UCSD-AML1 (cell line): ENCODE measurements around the gene SHISAL1.
"Not testable (repeated sequence)": the region's sequence is repeated elsewhere in the genome, so short reads cannot be mapped to it uniquely, and the experiment has no call there.

Source experiments
- DNase-seq: peaks from one replicate; lab custom pipeline; 2025; ENCODE audit not compliant: unreplicated experiment; lab: John Stamatoyannopoulos, UW

Gene SHISAL1

DNA sequence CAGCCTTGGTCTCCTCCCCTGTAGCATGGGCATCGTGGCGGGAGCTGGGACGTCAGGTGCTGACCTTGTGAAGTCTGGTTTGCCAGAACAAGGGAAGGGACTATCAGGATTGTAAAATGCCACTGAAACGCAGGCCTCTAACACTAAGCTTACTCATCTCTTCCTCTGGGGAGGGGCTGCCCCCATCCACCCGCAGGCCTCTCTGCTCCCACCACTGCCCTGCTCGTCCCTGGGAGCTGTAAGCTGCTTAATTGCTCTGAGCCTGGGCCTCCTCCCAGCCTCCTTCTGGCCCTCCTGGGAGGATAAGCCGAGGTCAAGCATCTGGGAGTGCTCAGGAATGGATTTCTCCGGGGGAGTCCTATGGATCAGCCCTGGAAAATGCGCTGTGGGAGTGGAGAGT, 8.4 kb downstream of the SHISAL1 start:
- no peak for DNase-seq

DNA sequence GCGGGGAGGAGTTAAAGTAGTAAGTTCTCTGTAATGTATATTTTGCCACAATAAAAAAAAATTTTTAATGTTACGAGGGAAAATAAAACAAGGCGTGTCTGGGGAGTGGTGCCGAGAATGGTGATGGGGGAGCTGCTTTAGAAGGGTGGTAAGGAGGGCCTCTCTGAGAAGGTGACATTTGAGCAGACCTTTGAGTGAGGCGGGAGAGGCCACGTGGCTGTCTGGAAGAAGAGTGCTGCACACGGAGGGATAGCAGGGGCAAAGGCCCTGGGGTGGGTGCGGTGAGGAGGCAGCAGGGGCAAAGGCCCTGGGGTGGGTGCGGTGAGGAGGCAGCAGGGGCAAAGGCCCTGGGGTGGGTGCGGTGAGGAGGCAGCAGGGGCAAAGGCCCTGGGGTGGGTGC, 10.4 kb downstream of the SHISAL1 start:
- DNase-seq: not testable (repeated sequence)

DNA sequence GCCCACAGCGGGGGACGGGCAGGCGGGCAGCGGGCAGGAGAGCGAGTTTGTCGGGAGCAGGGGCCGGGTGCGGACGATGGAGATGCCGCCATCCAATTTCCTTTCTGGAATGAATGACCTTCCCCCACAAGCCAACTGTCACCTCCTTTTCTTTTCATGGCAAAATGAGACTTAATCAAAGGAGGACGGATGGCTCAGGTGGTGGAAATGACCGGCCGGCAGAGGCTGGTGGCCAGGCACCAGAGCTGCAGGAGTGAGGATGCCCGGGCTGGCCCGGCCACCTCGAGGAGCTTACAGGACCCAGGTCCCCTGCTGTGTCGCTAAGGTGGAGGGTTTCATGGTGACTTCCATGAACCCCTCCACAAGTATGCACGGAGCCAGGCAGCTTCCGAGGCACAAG, 11.7 kb downstream of the SHISAL1 start:
- DNase-seq: no peak

DNA sequence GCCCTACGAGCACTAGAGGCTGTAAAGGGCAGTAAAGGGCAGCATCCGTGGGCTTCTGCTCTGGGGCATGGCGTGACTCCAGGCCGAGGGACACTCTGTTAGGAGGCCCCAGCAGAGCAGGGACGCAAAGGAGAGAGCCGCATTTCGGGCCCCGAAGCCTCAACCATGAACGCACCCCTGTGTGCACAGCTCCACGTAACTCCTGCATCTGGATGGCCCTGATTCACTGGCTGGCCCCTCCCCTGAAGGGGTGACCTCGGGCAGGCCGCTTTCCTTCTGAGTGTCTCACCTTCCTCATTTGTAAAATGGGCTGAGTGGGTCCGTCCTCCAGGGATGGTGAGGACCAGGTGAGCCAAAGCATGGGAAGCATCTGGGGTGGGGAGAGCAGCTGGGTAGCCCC, 13.6 kb downstream of the SHISAL1 start:
- no peak for DNase-seq

DNA sequence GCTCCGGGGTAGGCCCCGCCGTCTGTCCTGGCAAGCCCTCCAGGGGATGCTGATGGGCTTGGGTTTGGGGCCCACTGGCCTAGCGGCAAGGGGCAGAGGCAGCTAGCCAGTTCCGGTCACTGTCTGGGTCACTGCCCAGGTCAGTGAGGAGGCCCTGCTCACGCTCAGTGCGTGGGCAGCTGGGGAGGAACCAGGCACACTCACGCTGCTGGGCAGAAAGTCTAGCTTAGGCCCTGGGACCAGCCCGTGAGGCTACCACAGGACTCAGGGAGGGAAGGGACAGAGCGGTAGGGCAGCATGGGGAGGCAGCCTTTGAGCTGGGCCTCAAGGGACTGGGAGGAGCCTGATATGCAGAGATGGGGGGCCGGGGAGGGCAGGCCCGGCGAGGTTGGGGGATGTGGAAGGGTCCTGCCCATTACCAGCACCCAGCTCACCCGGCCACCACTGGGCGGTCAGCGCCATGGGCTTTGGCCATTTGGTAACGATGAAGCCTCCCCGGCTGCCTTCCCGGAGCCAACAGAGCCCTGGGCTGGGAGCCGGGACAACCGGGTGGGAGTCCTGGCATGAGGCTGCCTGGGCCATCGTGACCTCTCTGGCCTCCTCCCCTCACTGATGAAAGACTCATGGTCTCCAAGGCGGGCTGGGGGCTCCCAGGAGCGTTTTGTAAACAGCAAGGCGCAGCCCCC, 14.2 kb downstream of the SHISAL1 start:
- DNase-seq: no peak

DNA sequence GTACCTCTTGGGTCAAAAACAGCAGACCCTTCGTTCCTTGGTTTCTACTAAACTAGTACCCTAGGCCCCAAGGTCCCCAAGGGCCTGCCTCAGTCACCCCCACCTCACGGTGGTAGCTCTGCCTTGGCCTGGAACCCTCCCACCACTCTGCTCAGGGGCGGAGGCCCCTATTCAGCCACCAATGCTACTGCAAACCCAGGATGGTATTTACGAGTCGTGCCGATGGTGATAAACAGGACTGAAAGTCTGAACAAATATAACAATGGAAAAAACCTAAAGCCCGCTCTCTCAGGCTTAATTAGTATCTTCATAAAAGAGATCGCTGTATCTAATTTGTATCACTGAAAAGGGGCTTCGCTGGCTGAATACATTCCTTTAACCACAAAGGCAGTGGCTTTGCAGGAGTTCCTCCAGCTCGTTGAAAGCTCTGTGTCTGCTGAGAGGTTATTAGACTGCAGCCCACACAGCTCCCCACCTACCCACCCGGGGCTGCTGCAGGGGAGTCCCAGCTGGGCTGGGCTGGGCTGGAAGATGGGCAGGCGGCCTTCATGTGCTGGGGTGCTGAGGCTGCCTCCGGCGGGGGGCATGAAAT, 15.2 kb downstream of the SHISAL1 start:
- DNase-seq: no peak

DNA sequence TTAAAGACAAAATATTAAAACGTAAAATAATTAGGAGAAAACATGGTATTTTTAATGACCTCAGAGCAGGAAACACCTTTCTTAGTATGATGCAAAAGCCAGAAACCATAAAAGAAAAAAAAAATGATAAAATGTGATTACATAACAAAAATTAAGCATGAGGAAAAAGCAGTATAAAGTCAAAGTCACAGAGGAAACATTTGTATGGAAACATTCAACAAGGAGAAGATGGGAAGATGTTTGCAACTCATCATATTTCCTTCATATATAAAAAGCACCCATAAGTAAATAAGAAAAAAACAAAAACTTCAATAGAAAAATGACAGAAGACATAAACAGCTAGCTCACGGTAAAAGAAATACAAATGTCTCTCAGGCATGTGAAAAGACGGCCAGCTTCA, 17.3 kb downstream of the SHISAL1 start:
- no peak for DNase-seq

DNA sequence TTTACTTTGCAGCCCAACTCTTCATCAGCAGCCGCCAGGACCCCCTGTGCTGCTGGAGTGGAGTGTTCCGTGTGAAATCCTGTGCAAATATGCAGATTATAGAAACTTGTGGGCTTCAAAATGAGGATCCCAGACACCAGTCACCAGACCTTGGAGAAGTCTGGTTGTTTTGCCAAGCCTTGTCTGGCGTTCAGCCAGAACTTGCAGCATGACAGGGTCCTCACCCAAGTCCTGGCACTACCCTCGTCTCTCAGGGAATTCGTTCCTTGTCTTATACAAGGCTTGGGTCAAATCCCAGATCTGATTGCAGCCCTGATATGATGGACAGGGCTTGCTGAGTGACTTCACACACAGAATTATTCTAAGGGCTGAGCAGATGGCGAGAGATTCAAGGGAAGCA, 18.9 kb downstream of the SHISAL1 start:
- no peak for DNase-seq

DNA sequence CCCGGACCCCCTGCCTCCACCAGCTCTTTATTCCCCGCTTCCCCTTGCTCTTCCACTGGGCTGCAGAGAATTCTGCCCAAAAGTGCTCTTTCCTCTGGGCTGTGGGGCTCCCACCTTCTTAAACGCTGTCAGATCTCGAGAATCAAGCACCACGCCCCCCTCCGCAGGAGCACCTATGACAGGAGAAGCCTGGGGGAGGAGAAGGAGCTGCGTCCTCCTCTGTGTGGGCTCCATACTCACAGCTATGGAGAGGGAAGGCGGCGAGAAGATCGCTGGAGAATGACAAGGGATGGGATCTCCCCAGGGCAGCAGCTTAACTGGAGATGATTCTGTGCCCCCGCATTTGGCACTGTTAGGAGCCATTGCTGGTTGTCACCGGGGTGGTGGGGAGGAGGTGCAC, 19.7 kb downstream of the SHISAL1 start:
- no peak for DNase-seq

DNA sequence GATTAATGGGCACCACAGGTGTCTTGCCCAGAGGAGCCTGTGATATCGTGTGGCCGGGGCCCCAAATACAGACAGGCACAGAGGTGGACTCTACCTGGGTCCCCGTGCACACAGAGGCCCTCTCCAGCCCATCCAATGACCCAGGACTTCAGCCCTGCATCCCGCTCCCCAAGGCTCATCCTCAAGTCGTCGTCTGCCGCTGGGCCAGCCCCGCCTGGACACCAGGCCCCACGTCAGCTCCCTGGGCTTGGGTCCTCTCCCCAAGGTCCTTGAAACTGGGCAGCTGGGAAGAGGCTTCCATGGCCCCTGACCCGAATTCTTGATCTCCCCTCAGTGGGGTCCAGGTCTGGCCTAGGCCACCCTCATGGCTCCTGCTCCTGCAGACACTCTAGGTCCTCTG, 20.2 kb downstream of the SHISAL1 start:
- no peak for DNase-seq

DNA sequence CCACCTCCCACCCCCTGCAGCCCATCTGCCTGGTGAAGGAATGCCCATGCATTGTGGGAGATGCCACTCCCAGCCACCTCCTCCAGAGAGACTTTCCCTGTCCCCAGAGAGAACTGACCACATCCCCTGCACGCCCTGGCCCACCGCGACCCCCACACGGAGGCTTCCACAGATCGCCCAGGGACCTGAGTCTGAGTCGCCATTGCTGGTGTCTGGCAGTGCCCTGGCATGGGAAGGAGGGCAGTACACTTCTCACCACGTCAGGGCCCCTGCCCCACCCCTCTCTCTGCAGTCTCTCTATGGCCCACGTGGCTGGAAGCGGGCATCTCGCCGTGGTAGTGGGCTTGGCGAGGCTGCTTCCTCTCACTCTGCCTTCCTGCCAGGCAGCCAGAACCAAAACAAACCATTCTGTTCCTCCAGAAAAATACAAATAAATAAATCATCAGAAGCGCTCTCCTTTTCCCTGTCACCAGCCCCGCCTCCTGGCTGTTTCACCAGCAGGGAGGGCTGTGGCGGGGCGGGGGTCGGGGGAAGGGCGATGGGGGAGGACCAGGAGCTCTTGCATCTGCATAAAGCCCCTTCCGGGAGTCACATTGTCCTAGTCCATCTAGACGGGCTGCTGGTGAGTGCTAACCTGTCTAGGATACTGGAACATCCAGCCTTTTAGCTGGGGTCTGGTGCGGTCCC, 20.9 kb downstream of the SHISAL1 start:
- DNase-seq: no peak

DNA sequence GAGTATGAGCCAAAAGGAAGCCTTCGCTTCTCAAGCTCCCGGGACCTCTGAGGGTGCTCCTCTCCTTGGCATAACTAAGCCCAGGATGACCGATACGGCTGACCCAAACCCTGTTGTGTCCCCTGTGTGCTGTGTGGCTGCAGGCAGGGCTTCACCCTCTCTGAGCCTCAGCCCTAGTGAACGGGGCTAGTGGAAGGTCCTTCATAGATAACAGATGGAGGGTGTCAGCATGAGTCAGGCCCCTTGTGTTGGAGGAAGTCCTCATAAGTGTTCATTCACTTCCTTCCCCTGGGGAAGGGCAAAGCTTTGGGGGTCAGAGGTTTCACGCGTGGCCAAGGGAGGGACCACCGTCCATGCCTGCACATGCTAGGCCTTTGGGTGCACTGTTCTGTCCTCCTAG, 21.5 kb downstream of the SHISAL1 start:
- DNase-seq: no peak

DNA sequence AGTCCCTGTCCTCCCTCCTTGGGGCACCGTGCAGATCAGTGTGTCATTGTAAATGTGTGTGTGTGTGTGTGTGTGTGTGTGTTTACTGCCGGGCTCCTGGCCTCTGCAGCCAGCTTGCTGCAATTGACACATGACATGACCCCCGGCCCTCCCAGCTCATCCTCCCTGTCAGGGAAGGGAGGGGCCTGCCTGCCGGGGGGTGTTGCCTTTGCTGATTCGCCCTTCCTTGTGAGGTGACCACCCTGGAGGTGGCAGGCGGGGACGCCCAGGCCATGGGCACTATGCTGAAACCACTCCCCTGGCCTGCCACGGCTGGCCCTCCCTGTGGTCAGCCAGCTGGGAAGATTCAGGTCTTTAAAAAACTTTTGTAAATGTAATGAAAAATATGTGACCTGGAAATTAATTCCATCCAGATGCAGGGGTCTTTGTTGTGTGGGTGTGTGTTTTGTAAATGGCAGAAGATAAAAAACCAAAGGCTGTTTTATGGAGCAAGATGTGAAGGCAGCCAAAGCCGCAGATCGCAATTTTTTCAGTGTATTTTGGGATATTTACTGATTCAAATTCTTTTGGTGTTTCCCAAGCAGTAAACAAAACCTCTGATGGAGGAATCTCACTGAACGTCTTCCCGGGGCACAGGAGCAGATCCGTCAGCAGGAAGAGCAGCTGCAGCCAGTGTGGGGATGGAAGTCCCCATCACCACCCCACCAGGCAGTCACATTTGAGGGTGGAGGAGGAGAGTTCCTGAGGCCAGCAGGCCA, 23.2 kb downstream of the SHISAL1 start:
- DNase-seq: no peak

DNA sequence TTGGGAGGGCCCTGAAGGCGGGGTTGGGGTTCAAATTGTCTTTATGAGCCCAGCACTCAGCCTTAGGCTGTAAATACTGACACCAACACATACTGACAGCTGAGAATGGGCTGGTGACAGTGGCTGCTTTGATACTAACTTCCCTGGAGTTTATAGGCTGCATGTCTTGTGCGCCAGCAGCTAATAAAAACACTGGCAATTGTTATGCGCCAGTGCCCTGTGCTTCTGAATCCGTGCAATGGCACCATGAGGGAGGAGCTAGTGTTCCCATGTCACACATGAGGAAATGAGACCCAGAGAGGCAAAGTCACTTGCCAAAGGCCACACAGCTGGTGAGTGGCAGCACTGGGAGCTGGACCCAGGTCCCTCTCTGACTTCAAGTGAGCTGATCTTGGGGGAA, 23.8 kb downstream of the SHISAL1 start:
- no peak for DNase-seq

DNA sequence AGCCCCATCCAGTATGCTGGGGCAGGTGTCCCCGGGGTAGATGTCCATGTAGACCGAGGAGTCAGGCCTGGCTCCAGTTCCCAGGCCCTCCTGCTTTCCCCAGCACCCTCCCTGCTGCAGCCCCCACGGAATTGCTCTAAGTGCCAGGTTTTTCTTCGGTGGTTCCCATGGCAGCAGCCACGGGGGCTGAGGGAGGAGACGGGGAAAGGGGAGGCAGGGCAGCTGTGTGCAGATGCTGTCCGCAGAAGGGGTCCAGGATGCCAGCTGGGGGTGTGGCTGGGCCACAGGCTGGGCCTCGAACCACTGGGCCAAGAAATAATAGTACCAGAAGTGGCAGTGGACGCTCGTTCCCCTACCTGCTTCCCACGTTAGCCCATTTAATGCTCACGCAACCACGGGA, 25.0 kb downstream of the SHISAL1 start:
- DNase-seq: no peak

DNA sequence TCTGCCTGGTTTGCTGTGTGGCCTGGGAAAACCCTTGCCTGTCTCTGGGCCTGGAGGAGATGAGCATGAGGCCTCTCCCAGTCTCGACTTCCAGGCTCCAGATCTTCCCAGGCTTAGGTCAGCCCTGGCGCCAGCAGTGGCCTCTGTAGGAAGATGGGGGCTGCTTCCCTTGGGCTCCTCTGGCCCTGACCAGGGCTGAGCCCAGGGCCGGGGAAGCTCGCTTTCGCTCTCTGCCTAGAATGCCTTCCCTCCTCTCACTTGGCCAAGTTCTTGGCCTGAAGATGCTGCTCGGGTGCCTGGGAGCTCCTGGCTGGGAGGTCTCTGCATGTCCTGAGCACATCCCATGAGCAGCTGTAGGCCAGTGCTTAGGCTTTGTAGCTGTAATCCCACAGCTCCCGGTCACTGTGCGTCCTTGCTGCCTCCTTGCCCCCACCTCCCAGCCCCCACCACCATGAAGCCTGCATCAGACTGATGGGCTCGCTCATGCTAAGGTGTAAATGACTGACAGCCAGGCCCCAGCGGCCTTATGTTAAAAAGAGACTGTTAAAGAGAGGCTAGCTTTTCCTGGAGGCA, 25.5 kb downstream of the SHISAL1 start:
- no peak for DNase-seq

DNA sequence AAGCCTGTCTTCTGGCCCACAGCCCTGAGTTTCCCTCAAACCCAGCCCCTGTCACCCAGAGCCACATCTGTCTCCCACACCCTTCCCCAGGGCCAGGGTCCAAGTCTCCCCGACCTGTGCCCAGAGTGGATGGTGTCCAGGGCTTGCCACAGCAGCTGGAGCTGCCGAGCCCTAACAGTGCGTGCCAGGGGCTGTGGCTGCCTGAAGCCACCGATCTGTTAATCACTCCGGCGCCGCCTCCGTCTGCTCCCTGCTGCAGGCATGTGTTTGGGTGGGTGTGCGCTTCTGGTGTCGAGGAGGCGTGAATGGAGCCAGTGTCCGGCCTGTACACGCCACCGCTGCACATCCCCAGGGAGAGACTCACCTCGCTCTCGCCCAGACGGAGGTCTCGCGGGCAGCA, 26.1 kb downstream of the SHISAL1 start:
- no peak for DNase-seq

DNA sequence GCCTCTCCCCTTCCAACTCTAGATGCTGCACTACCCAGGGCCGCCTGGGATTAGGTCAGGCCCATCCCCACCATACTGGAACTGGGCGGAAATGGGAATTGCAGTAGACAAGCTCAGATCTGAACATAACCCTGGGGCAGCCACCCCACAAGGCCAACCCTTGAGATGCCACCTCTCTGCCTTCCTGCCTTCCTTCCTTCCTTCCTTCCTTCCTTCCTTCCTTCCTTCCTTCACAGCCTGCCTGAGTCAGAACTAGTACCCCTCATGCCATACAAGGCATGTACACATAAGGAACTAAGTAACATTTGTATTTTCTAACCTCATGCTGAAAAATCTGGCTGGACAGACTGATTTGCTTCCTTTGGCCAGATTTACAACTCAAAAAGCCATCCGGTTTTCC, 28.0 kb downstream of the SHISAL1 start:
- no peak for DNase-seq

DNA sequence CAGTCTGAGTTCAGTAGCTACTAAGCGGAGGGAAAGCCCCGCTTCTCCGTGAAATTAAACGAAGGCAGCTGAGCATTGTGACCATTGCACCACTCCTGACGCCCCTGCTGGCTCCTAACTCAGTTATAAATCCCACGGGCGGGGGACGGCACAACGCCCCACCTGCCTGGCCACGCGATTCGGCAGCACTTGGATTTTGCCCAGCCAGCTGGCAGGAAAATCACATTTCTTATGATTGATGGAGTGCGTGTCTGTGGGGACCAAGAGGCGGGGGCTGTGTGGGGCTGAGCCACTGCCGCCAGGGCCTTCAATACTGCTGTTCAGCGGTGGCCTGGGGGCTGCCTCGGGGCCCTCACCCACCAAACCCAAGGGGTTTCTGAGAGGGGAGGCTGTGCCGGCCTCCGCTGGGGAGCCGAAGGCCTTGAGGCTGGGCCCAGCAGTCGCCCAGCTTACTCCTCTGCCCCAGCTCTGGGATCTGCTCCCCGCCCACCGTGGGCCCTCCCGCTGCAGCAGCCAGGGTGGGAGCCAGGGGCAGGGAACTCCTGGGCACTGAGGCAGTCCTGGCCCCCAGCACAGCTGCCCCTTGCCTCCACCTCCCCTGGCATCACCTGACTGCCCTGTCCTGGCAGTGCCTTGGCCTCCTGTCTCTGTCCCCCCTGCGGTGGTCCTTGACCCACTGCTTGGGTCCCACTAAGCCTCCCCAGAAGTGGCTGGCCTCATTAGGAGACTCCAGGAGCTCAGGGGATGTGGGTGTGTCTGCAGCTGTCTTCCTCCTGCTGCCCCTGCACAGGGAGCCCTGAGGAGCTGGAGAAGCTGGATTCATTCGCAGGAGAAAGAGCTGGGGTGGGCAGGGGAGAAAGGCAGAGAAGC, 30.7 kb downstream of the SHISAL1 start:
- no peak for DNase-seq

DNA sequence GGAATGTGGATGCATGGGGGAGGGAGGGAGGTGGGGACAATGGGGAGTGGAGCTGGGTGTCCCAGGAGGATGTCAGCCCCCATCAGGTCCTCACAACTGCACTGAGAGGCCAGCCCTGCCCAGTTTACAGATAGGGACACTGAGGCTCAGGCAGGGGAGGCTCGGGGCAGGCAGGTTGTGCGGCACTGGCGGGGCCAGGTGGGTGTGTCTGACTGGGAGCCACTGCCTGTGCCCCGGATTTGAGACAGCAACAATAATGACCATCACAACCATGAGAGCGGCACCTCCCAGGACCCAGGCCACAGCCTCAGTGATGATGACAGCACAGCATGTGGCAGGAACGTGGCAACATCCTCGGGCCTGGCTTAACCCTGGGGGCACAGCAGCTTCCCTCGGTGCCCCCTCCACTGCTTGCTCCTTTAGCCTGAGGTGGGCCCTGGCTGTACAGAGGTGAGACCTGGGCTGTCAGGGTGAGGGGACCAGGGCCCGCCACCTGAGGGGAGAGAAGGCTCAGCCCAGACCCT, 32.0 kb downstream of the SHISAL1 start:
- no peak for DNase-seq

DNA sequence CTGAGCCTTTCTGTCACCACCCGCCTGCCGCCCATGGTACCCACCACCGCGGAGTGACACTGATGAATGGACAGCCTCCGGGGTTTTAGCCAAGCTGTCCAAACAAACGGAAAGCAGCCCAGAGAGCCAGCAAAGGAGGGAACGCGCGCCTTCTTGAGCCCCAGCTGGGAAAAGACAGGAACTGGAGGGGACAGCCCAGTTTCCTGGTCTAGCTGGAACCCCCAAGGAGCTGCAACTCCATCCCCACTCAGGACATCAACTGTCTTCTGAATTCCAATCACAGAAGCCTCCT, 33.7 kb downstream of the SHISAL1 start:
- DNase-seq: no peak
